SK-MEL-5 (cell line): ENCODE data around the gene EMC10. TPM values are rescaled to one million over a fixed set of nuclear protein-coding genes. Genes with fewer than 3 reads are reported as not detected.

Experiments used
- DNase-seq: peaks from one replicate; pipeline ENCODE4 v3.0.0-alpha.2; 2016; ENCODE audit warnings: low read depth, low spot score
- in situ Hi-C: cut with HindIII; loops from 2 replicates; pipeline ENCODE4 v1.10.0; 2016; ENCODE audit warnings: low sequenced_read_pairs, high pct_unique_total_duplicates, low pct_unique_long_range_greater_than_20kb
- total RNA-seq: library from RNA; depleted of rRNA; stranded (reverse); fragments of >200 nt; shearing (Covaris generic); gene quantifications from 2 replicates; pipeline ENCODE4 v1.2.3, GENCODE V29; 2014

The EMC10 gene
- total RNA-seq, 1 experiment from 2014 or later = 148 TPM

GRCh38 chr19:50505856-50506611, 29.7 kb downstream of the EMC10 start:
- no peak for DNase-seq
- in situ Hi-C loops = no loop called here

GRCh38 chr19:50506700-50507099, 30.4 kb downstream of the EMC10 start:
- in situ Hi-C loops = no loop called here
- DNase-seq = no peak

DNA sequence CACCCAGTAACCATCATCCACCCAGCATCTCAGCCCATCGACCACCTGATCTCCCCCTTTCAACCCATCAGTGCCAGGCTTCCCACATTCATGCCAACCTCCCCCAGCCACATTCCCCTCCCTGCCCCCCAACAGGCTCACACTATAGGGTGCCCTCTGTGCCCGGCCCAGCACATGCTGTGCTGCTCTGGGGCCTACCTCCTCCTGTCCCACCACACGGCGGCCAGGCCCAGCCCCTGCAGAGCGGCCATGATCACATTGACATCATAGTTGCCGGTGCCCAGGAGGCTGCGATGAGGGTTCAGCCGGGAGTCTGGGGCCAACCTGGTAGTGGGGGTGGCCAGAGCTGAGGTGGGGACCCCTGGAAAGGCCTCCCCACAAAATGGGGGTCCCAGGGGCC, 31.1 kb downstream of the EMC10 start:
- in situ Hi-C loops = no loop called here
- DNase-seq = no peak

GRCh38 chr19:50508843-50509190, 32.5 kb downstream of the EMC10 start:
- in situ Hi-C loops = no loop called here
- no peak for DNase-seq

- in situ Hi-C loops = no loop called here
- no peak for DNase-seq
These were observed 33.1 kb downstream of the EMC10 start for GRCh38 chr19:50509366-50509765.

- in situ Hi-C loops = no loop called here
- no peak for DNase-seq
These were observed 33.9 kb downstream of the EMC10 start for GRCh38 chr19:50510121-50510670.

DNA sequence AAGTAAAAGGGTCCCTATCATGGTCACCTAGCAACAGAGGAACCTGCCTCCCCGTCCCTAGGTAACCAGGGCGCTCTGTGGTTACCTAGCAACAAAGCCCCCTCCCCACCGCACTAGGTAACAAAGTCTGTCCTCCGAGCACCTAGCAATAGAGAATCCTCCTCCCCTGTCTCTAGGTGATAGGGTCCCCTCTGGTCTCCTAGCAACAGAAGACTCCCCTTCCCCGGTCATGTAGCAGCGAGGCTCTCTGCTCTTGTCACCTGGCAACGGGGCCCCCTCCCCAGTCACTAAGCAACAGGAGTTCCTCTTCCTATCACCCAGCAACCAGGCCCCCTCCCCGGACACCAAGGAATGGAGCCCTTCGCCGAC, 34.4 kb downstream of the EMC10 start:
- in situ Hi-C loops = no loop called here
- DNase-seq = no peak

GRCh38 chr19:50511069-50511822, 34.9 kb downstream of the EMC10 start, which contains the start of gene JOSD2:
TSS of gene JOSD2 (minus strand) at chr19:50511191. CDS start at chr19:50510431, 760 bp downstream.
- peak; percentile 99 for DNase-seq
- in situ Hi-C loops = no loop called here

GRCh38 chr19:50512112-50512998, 36.0 kb downstream of the EMC10 start:
- DNase-seq = no peak
- in situ Hi-C loops = no loop called here

GRCh38 chr19:50512999-50513745, 36.9 kb downstream of the EMC10 start:
- no peak for DNase-seq
- in situ Hi-C loops = no loop called here

- in situ Hi-C loops = no loop called here
- no peak for DNase-seq
These were observed 37.5 kb downstream of the EMC10 start, which contains the start of gene ASPDH for GRCh38 chr19:50513746-50514345. TSS of gene ASPDH (minus strand) at chr19:50513913. CDS start at chr19:50513823, 90 bp downstream.

GRCh38 chr19:50514346-50515167, 38.2 kb downstream of the EMC10 start:
- no peak for DNase-seq
- in situ Hi-C loops = no loop called here

GRCh38 chr19:50515168-50515561, 38.9 kb downstream of the EMC10 start:
- DNase-seq = no peak
- in situ Hi-C loops = no loop called here

- in situ Hi-C loops = no loop called here
- no peak for DNase-seq
These were observed 40.1 kb downstream of the EMC10 start for GRCh38 chr19:50516456-50516855.

DNA sequence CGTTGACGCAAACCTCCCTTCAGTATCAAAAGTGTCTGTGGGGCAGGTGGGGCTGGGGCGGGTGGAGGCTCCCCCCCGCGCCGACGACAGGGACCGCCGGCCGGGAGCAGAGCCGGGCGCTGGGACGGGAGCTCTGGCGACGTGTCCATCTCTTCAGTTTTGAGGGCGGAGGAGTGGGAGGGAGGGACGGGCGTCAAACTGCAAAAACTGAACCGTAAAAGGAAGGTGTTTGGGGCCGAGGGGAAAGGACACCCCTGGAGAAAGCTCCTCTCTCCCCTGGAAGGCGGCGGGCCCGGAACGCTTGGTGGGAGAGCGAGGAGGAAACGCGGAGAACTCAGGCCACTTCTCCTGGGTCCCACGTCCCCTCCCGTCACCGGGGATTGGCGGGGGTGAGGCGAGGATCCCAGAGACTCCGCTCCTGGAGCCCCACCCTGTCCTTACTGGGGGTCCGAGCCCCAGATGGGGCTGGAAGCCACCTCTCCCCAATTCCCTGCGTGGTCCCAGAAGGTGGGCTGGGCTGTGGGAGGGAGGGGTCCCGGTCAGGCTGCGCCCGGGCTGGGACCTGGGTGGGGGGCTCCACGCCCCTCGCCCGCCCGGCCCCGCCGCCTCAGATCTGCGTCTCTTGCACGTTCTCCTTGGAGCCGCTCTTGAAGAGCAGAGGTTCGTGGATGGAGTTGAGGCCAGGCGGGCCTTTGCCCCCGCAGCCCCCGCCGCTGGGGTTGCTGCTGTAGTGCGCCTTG, 40.8 kb downstream of the EMC10 start:
- no peak for DNase-seq
- in situ Hi-C loops = no loop called here

DNA sequence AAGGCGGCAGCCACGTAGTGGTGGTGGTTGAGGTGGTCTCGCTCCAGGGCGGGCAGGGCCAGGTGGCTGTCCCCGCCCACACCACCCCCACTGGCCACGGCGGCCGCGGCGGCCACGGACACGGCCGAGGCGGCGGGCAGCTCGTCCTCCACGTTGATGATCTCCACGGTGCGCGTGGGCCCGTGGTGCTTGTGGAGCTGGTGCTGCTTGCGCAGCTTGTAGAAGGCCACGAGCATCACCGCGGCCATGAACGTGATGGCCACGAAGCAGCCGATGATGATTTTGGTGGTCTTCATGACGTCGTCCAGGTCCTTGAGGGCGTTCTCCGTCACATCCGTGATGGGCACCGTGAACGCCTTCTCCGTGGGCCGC, 41.4 kb downstream of the EMC10 start:
- in situ Hi-C loops = no loop called here
- no peak for DNase-seq
